ENCODE measurements around the gene CNNM4.
A peak's percentile ranks its signal among the peaks of the same experiment; 100 is the strongest.

CNNM4 gene

DNA sequence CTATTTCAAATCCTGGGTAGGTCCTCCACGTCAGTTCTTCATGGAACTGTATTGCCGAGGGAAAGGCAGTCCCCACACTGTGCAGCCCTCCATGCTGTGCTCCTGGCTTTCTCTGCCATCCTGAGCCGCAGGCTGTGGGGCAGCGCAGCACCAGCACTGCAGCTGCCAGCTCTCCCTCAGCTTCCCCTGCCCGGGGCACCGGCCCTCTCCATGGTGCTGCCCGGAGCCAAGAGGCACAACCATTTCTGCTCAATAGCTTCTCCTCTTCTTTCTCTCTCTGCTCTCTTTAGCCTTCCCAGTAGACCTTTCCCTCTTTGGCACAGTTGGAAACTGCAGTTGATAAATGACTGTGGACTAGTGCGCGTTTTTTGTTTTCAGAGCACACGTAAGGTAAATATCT lies 71.0 kb downstream of the CNNM4 start:
- H2BK5ac ChIP-seq (ENCODE audit: low read depth, low read length, poor library complexity, severe bottlenecking): no peak overlapping the region
- no peak overlapping the region for H3K9ac ChIP-seq (ENCODE audit: low read length)
- no peak overlapping the region for H3K27ac ChIP-seq (ENCODE audit: low read length, poor library complexity, severe bottlenecking)
- no peaks in the 10 kb centered on the region for H3K9me3 ChIP-seq (ENCODE audit: control insufficient read depth, low read length)
- H2BK15ac ChIP-seq (ENCODE audit: low read depth, poor library complexity, severe bottlenecking): no peak overlapping the region
- H2AK5ac ChIP-seq (ENCODE audit: low read length, severe bottlenecking): no peak overlapping the region
- WGBS: 97% methylated on average over 10 of the region's 10 CpGs
- H3K27me3 ChIP-seq (ENCODE audit: control insufficient read depth in 1 of 2, insufficient read depth in 1 of 2, low read length in 2 of 2): no peaks in the 10 kb centered on the region
- H3K79me1 ChIP-seq (replicated peaks; ENCODE audit: low read length, poor library complexity, severe bottlenecking): peaks cover 8% of the 10 kb centered on the region
- H3K4ac ChIP-seq (ENCODE audit: low read depth in 1 of 2, low read length in 2 of 2): no peak overlapping the region
- H4K91ac ChIP-seq (ENCODE audit: low read length): no peak overlapping the region
- no peak overlapping the region for H3K4me2 ChIP-seq (ENCODE audit: low read length, poor library complexity, severe bottlenecking)
- H2BK12ac ChIP-seq (ENCODE audit: low read length in 2 of 2): no peak overlapping the region
- H3K4me1 ChIP-seq (ENCODE audit: control insufficient read depth, insufficient read depth, low read depth, low read length): peaks cover 10% of the 10 kb centered on the region
- H3K23ac ChIP-seq (ENCODE audit: low read length in 2 of 2): no peak overlapping the region
- no peak for DNase-seq
- no peak overlapping the region for H2AFZ ChIP-seq (ENCODE audit: low read depth, low read length)
- no peak overlapping the region for H4K8ac ChIP-seq (ENCODE audit: low read length)
- no peak overlapping the region for H3K14ac ChIP-seq (ENCODE audit: low read length in 2 of 2)
- H3K4me3 ChIP-seq (ENCODE audit: insufficient read depth in 1 of 2, low read depth in 1 of 2, low read length in 2 of 2): no peak overlapping the region
- H3K36me3 ChIP-seq (ENCODE audit: control insufficient read depth in 1 of 2, insufficient read depth in 2 of 2, low read depth in 1 of 2, low read length in 2 of 2): peaks cover 50 to 60% of the 10 kb centered on the region in 2 experiments
- H2BK120ac ChIP-seq (ENCODE audit: low read depth, low read length): no peak overlapping the region
- no peak overlapping the region for H3K18ac ChIP-seq (ENCODE audit: low read depth in 1 of 2, low read length in 2 of 2)

DNA sequence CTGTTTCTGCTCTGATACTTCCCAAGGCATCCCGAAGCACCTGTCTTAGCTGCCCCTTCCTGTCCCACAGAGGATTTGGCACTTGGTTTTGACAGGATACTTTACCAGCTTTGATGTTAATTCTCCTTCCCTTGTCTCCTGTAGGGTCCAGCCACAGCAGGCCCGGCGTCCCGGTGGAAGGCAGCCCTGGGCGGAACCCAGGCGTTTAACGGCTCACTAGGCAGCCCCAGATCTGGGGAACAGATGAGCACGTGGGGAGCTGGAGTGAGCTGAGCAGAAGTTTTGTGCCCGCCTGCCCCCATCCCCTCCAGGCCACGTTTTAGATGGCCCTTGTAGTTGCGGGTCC lies 71.7 kb downstream of the CNNM4 start:
- Histone ChIP-seq H2AFZ (ENCODE audit: low read depth, low read length) (no peak overlapping the region), H3K18ac (ENCODE audit: low read depth in 1 of 2, low read length in 2 of 2) (no peak overlapping the region), H4K91ac (ENCODE audit: low read length) (no peak overlapping the region), H3K36me3 (ENCODE audit: control insufficient read depth in 1 of 2, insufficient read depth in 2 of 2, low read depth in 1 of 2, low read length in 2 of 2) (peaks cover 45 to 60% of the 10 kb centered on the region in 2 experiments), H3K23ac (ENCODE audit: low read length in 2 of 2) (no peak overlapping the region), H2AK5ac (ENCODE audit: low read length, severe bottlenecking) (no peak overlapping the region), H4K8ac (ENCODE audit: low read length) (peak overlapping the region; percentile 15), H3K79me1 (replicated peaks; ENCODE audit: low read length, poor library complexity, severe bottlenecking) (peaks cover 8% of the 10 kb centered on the region), H2BK5ac (ENCODE audit: low read depth, low read length, poor library complexity, severe bottlenecking) (no peak overlapping the region), H3K14ac (ENCODE audit: low read length in 2 of 2) (no peak overlapping the region), H2BK15ac (ENCODE audit: low read depth, poor library complexity, severe bottlenecking) (no peak overlapping the region), H3K4me2 (ENCODE audit: low read length, poor library complexity, severe bottlenecking) (no peak overlapping the region), H3K4ac (ENCODE audit: low read depth in 1 of 2, low read length in 2 of 2) (no peak overlapping the region), H3K4me3 (ENCODE audit: insufficient read depth in 1 of 2, low read depth in 1 of 2, low read length in 2 of 2) (no peak overlapping the region), H3K9me3 (ENCODE audit: control insufficient read depth, low read length) (no peaks in the 10 kb centered on the region), H3K4me1 (ENCODE audit: control insufficient read depth, insufficient read depth, low read depth, low read length) (peaks cover 10% of the 10 kb centered on the region), H3K9ac (ENCODE audit: low read length) (no peak overlapping the region), H2BK120ac (ENCODE audit: low read depth, low read length) (no peak overlapping the region), H3K27ac (ENCODE audit: low read length, poor library complexity, severe bottlenecking) (no peak overlapping the region), H2BK12ac (ENCODE audit: low read length in 2 of 2) (no peak overlapping the region), H3K27me3 (ENCODE audit: control insufficient read depth in 1 of 2, insufficient read depth in 1 of 2, low read length in 2 of 2) (no peaks in the 10 kb centered on the region)
- DNase-seq: no peak
- 80% methylated on average over 11 of the region's 11 CpGs for WGBS

DNA sequence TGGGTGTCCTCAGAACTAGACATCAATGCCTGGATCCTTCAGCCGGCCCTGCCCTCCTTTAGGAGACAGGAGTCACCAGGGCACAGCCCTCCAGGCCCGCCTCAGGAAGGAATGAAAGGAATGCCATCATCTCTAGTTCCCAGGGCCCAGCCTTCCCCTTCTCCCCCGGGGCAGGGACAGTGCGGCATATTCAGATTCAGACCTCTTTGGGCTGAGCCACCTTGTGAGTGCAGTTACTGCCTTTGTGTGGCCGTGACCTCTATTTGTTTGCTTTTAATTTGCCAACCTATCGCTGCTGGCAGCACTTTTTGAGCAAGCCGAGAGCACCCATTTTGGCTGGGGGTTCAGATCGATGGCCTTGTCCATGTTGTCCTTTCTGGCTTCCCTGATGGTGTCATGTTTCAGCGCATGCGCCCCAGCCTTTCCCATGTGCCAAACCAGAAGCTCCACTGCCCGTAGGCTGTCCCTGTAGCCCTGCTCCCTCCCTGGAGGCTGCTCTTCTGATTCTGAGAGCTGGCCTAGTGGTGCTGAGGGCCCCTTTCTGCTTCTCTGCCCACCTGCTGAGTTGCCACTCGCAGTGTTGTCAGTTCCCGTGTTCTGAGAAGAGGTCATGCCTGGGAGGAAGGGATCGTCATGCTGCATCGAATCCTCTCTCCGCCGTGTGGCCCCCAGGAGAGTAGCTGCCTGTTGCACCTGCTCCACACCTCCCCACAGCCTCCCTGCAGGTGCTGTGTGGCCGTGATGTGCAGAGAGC lies 72.2 kb downstream of the CNNM4 start:
- no peak overlapping the region for H3K4me3 ChIP-seq (ENCODE audit: insufficient read depth in 1 of 2, low read depth in 1 of 2, low read length in 2 of 2)
- no peak overlapping the region for H3K4me2 ChIP-seq (ENCODE audit: low read length, poor library complexity, severe bottlenecking)
- H3K9ac ChIP-seq (ENCODE audit: low read length): no peak overlapping the region
- peak overlapping the region; percentile 21 for H4K8ac ChIP-seq (ENCODE audit: low read length)
- no peak overlapping the region for H3K18ac ChIP-seq (ENCODE audit: low read depth in 1 of 2, low read length in 2 of 2)
- no peak overlapping the region for H3K23ac ChIP-seq (ENCODE audit: low read length in 2 of 2)
- H3K36me3 ChIP-seq (ENCODE audit: control insufficient read depth in 1 of 2, insufficient read depth in 2 of 2, low read depth in 1 of 2, low read length in 2 of 2): peaks cover 43 to 57% of the 10 kb centered on the region in 2 experiments
- no peak overlapping the region for H2BK12ac ChIP-seq (ENCODE audit: low read length in 2 of 2)
- H3K27ac ChIP-seq (ENCODE audit: low read length, poor library complexity, severe bottlenecking): no peak overlapping the region
- 49% methylated on average over 17 of the region's 18 CpGs for WGBS
- no peak overlapping the region for H3K4ac ChIP-seq (ENCODE audit: low read depth in 1 of 2, low read length in 2 of 2)
- H2BK15ac ChIP-seq (ENCODE audit: low read depth, poor library complexity, severe bottlenecking): no peak overlapping the region
- H4K91ac ChIP-seq (ENCODE audit: low read length): no peak overlapping the region
- no peak overlapping the region for H2BK120ac ChIP-seq (ENCODE audit: low read depth, low read length)
- H3K4me1 ChIP-seq (ENCODE audit: control insufficient read depth, insufficient read depth, low read depth, low read length): peaks cover 10% of the 10 kb centered on the region
- peaks cover 5% of the 10 kb centered on the region for H3K79me1 ChIP-seq (replicated peaks; ENCODE audit: low read length, poor library complexity, severe bottlenecking)
- no peak overlapping the region for H2AK5ac ChIP-seq (ENCODE audit: low read length, severe bottlenecking)
- peak; percentile 53 for DNase-seq
- H2AFZ ChIP-seq (ENCODE audit: low read depth, low read length): no peak overlapping the region
- H2BK5ac ChIP-seq (ENCODE audit: low read depth, low read length, poor library complexity, severe bottlenecking): no peak overlapping the region
- no peak overlapping the region for H3K14ac ChIP-seq (ENCODE audit: low read length in 2 of 2)
- no peaks in the 10 kb centered on the region for H3K27me3 ChIP-seq (ENCODE audit: control insufficient read depth in 1 of 2, insufficient read depth in 1 of 2, low read length in 2 of 2)
- H3K9me3 ChIP-seq (ENCODE audit: control insufficient read depth, low read length): no peaks in the 10 kb centered on the region

DNA sequence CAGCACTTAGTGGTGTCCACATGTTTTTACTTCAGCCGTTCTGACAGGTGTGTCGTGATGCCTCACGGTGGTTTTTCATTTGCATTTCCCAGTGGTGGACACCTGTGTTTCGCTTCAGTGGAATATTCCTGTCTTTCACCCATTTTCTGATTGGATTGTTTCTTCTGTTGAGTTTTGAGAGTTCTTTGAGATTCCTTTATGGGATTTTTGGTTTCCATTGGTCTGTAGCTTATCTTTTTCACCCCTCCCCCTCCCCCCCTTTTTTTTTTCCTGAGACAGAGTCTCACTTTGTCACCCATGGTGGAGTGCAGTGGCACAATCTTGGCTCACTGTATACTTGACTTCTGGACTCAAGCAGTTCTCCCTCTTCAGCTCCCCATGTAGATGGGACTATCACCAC lies 75.1 kb downstream of the CNNM4 start:
- Histone ChIP-seq H3K9me3 (ENCODE audit: control insufficient read depth, low read length) (no peaks in the 10 kb centered on the region), H3K4me2 (ENCODE audit: low read length, poor library complexity, severe bottlenecking) (no peak overlapping the region), H2BK15ac (ENCODE audit: low read depth, poor library complexity, severe bottlenecking) (no peak overlapping the region), H3K36me3 (ENCODE audit: control insufficient read depth in 1 of 2, insufficient read depth in 2 of 2, low read depth in 1 of 2, low read length in 2 of 2) (peaks cover 39 to 51% of the 10 kb centered on the region in 2 experiments), H3K79me1 (replicated peaks; ENCODE audit: low read length, poor library complexity, severe bottlenecking) (peaks cover 1% of the 10 kb centered on the region), H3K18ac (ENCODE audit: low read depth in 1 of 2, low read length in 2 of 2) (no peak overlapping the region), H3K27ac (ENCODE audit: low read length, poor library complexity, severe bottlenecking) (no peak overlapping the region), H3K4me1 (ENCODE audit: control insufficient read depth, insufficient read depth, low read depth, low read length) (peaks cover 10% of the 10 kb centered on the region), H2BK12ac (ENCODE audit: low read length in 2 of 2) (no peak overlapping the region), H2AK5ac (ENCODE audit: low read length, severe bottlenecking) (no peak overlapping the region), H3K23ac (ENCODE audit: low read length in 2 of 2) (no peak overlapping the region), H4K8ac (ENCODE audit: low read length) (no peak overlapping the region), H2AFZ (ENCODE audit: low read depth, low read length) (no peak overlapping the region), H3K4me3 (ENCODE audit: insufficient read depth in 1 of 2, low read depth in 1 of 2, low read length in 2 of 2) (no peak overlapping the region), H3K27me3 (ENCODE audit: control insufficient read depth in 1 of 2, insufficient read depth in 1 of 2, low read length in 2 of 2) (no peaks in the 10 kb centered on the region), H2BK120ac (ENCODE audit: low read depth, low read length) (no peak overlapping the region), H4K91ac (ENCODE audit: low read length) (no peak overlapping the region), H3K9ac (ENCODE audit: low read length) (no peak overlapping the region), H3K4ac (ENCODE audit: low read depth in 1 of 2, low read length in 2 of 2) (no peak overlapping the region), H2BK5ac (ENCODE audit: low read depth, low read length, poor library complexity, severe bottlenecking) (no peak overlapping the region), H3K14ac (ENCODE audit: low read length in 2 of 2) (no peak overlapping the region)
- 100% methylated on average over 3 of the region's 4 CpGs for WGBS
- DNase-seq: no peak
